Hepatocyte (in vitro differentiated cells): ENCODE measurements around the gene OSBPL2. TPM values are rescaled to one million over a fixed set of nuclear protein-coding genes. Genes with fewer than 3 reads are reported as not detected.

Source experiments
- DNase-seq: peaks from one replicate; pipeline ENCODE4 v3.0.0-alpha.2; 2016; ENCODE audit warnings: low spot score
- H2AFZ ChIP-seq: fragments of 200-600 bp; sonication (generic); 2 replicates; pipeline ENCODE4 v1.6.0; 2016; ENCODE audit warnings: antibody characterized with exemption, mild to moderate bottlenecking
- H3K27ac ChIP-seq: fragments of 200-600 bp; sonication (generic); 2 replicates; pipeline ENCODE4 v1.5.1; 2016; ENCODE audit warnings: mild to moderate bottlenecking
- H3K27me3 ChIP-seq: fragments of 200-600 bp; sonication (generic); 2 replicates; pipeline ENCODE4 v1.6.1; 2016
- H3K36me3 ChIP-seq: fragments of 200-600 bp; sonication (generic); replicated peaks from 2 replicates; pipeline ENCODE4 v1.5.1; 2016; ENCODE audit warnings: low read depth; ENCODE audit not compliant: insufficient read depth
- H3K4me1 ChIP-seq: fragments of 200-600 bp; sonication (generic); 2 replicates; pipeline ENCODE4 v1.5.1; 2016; ENCODE audit warnings: mild to moderate bottlenecking, moderate library complexity; ENCODE audit not compliant: insufficient read depth
- H3K4me2 ChIP-seq: fragments of 200-600 bp; sonication (generic); 2 replicates; pipeline ENCODE4 v1.6.0; 2016
- H3K4me3 ChIP-seq: fragments of 200-600 bp; sonication (generic); 2 replicates; pipeline ENCODE4 v1.5.1; 2016; ENCODE audit warnings: mild to moderate bottlenecking
- H3K79me2 ChIP-seq: fragments of 200-600 bp; sonication (generic); 2 replicates; pipeline ENCODE4 v1.6.0; 2017; ENCODE audit warnings: mild to moderate bottlenecking
- H3K9me2 ChIP-seq: fragments of 200-600 bp; sonication (generic); replicated peaks from 2 replicates; pipeline ENCODE4 v1.6.0; 2017; ENCODE audit warnings: mild to moderate bottlenecking; ENCODE audit not compliant: insufficient read depth
- H3K9me3 ChIP-seq: fragments of 200-600 bp; sonication (generic); 2 replicates; pipeline ENCODE4 v1.5.1; 2016; ENCODE audit warnings: low read depth, mild to moderate bottlenecking
- H4K20me1 ChIP-seq: fragments of 200-600 bp; sonication (generic); 2 replicates; pipeline ENCODE4 v1.6.0; 2016; ENCODE audit warnings: mild to moderate bottlenecking; ENCODE audit not compliant: insufficient read depth, poor library complexity, severe bottlenecking
- CTCF ChIP-seq: fragments of 200-600 bp; sonication (generic); IDR thresholded peaks from 2 replicates; pipeline ENCODE4 v1.5.1; 2016; ENCODE audit warnings: antibody characterized with exemption, mild to moderate bottlenecking; ENCODE audit not compliant: poor library complexity
- EZH2 ChIP-seq: fragments of 200-600 bp; sonication (generic); IDR thresholded peaks from 2 replicates; pipeline ENCODE4 v1.6.1; 2016; ENCODE audit warnings: antibody characterized with exemption, mild to moderate bottlenecking, borderline replicate concordance
- EZH2phosphoT487 ChIP-seq: fragments of 200-600 bp; sonication (generic); IDR thresholded peaks from one replicate; pipeline ENCODE4 v1.6.1; 2018; ENCODE audit warnings: antibody characterized with exemption, mild to moderate bottlenecking, low read depth, moderate library complexity; ENCODE audit not compliant: unreplicated experiment, severe bottlenecking
- WGBS: methylation state at CpG from one replicate; pipeline ENCODE4 v1.1.6; 2016; ENCODE audit warnings: low lambda C conversion rate; ENCODE audit errors: missing lambda C conversion rate; 5-methylcytosine and 5-hydroxymethylcytosine counted together
- polyA plus RNA-seq: library from polyadenylated mRNA; unstranded; fragments of >200 nt; fragmentation: Nextera tagmentation; extraction: Ambion mirVana; gene quantifications from 2 replicates; pipeline ENCODE4 v1.2.1, GENCODE V29; 2016
- total RNA-seq: library from RNA; depleted of rRNA; stranded (reverse); fragments of >200 nt; gene quantifications from 2 replicates; pipeline ENCODE4 v1.2.3, GENCODE V29; 2014

Gene OSBPL2
- total and polyA plus RNA-seq, 2 experiments from 2014 or later: 40.5 to 45.9 TPM

GRCh38 chr20:62310757-62311121 lies 72.4 kb downstream of the OSBPL2 start:
- no peaks in the 10 kb centered on the region for H3K9me3 ChIP-seq
- no peak overlapping the region for H2AFZ ChIP-seq
- H4K20me1 ChIP-seq: peaks cover 11% of the 10 kb centered on the region
- DNase-seq: no peak
- WGBS: 92% methylated on average over 24 of the region's 25 CpGs
- H3K4me2 ChIP-seq: no peak overlapping the region
- TF ChIP-seq EZH2phosphoT487: no peak
- TF ChIP-seq CTCF: no peak
- TF ChIP-seq EZH2: no peak
- H3K9me2 ChIP-seq: no peaks in the 10 kb centered on the region
- no peaks in the 10 kb centered on the region for H3K4me1 ChIP-seq
- H3K36me3 ChIP-seq: no peaks in the 10 kb centered on the region
- peaks cover 9% of the 10 kb centered on the region for H3K79me2 ChIP-seq
- no peaks in the 10 kb centered on the region for H3K27me3 ChIP-seq
- H3K4me3 ChIP-seq: no peak overlapping the region
- H3K27ac ChIP-seq: no peak overlapping the region

GRCh38 chr20:62311150-62311549 lies 72.8 kb downstream of the OSBPL2 start:
- DNase-seq: no peak
- H3K4me3 ChIP-seq: no peak overlapping the region
- no peaks in the 10 kb centered on the region for H3K9me2 ChIP-seq
- H3K4me1 ChIP-seq: no peaks in the 10 kb centered on the region
- TF ChIP-seq EZH2: no peak
- no peak for TF ChIP-seq EZH2phosphoT487
- H3K79me2 ChIP-seq: peaks cover 5% of the 10 kb centered on the region
- 94% methylated on average over 13 of the region's 18 CpGs for WGBS
- no peaks in the 10 kb centered on the region for H3K27me3 ChIP-seq
- H3K27ac ChIP-seq: no peak overlapping the region
- no peak overlapping the region for H3K4me2 ChIP-seq
- H4K20me1 ChIP-seq: peaks cover 7% of the 10 kb centered on the region
- no peak overlapping the region for H2AFZ ChIP-seq
- H3K9me3 ChIP-seq: no peaks in the 10 kb centered on the region
- no peaks in the 10 kb centered on the region for H3K36me3 ChIP-seq

GRCh38 chr20:62311832-62312661 lies 73.7 kb downstream of the OSBPL2 start:
- 96% methylated on average over 54 of the region's 60 CpGs for WGBS
- Histone ChIP-seq H3K4me1 (no peaks in the 10 kb centered on the region), H3K79me2 (no peaks in the 10 kb centered on the region), H2AFZ (no peak overlapping the region), H3K27me3 (no peaks in the 10 kb centered on the region), H3K36me3 (no peaks in the 10 kb centered on the region), H3K27ac (no peak overlapping the region), H4K20me1 (no peaks in the 10 kb centered on the region), H3K4me2 (no peak overlapping the region), H3K9me3 (no peaks in the 10 kb centered on the region), H3K9me2 (no peaks in the 10 kb centered on the region), H3K4me3 (no peak overlapping the region)
- no peak for DNase-seq
- TF ChIP-seq CTCF (no peak), EZH2phosphoT487 (no peak), EZH2 (no peak)

GRCh38 chr20:62312662-62312977 lies 74.3 kb downstream of the OSBPL2 start:
- no peak for DNase-seq
- no peaks in the 10 kb centered on the region for H3K79me2 ChIP-seq

More at GRCh38 chr20:62312662-62312977, 74.3 kb downstream of the OSBPL2 start:
- H3K27me3 ChIP-seq: no peaks in the 10 kb centered on the region
- H3K9me3 ChIP-seq: no peaks in the 10 kb centered on the region
- no peaks in the 10 kb centered on the region for H4K20me1 ChIP-seq
- no peak for TF ChIP-seq CTCF
- TF ChIP-seq EZH2: no peak
- TF ChIP-seq EZH2phosphoT487: no peak
- no peak overlapping the region for H2AFZ ChIP-seq
- H3K4me2 ChIP-seq: no peak overlapping the region
- 98% methylated on average over 15 of the region's 16 CpGs for WGBS
- H3K4me3 ChIP-seq: no peak overlapping the region
- H3K4me1 ChIP-seq: no peaks in the 10 kb centered on the region
- H3K9me2 ChIP-seq: no peaks in the 10 kb centered on the region
- H3K27ac ChIP-seq: no peak overlapping the region
- no peaks in the 10 kb centered on the region for H3K36me3 ChIP-seq
